Glomerular visceral epithelial cell (primary cell): ENCODE results near the gene FGL2.
"Not testable (repeated sequence)": the region's sequence is repeated elsewhere in the genome, so short reads cannot be mapped to it uniquely, and the experiment has no call there.

ENCODE experiments used
- DNase-seq: peaks from one replicate; pipeline ENCODE4 v3.0.0-alpha.2; 2016; ENCODE audit errors: extremely low spot score

FGL2 gene

GRCh38 chr7:77199013-77199966, at the start of gene FGL2:
Gene FGL2, minus strand, starts transcription at chr7:77199819. Its CDS starts 26 bp downstream, at chr7:77199793.
- no peak for DNase-seq

GRCh38 chr7:77248154-77248553, 48.5 kb upstream of the FGL2 start:
- DNase-seq = no peak

- DNase-seq = peak; percentile 66
Observed at GRCh38 chr7:77247206-77247850, 47.7 kb upstream of the FGL2 start.

- DNase-seq = no peak
Observed at GRCh38 chr7:77246026-77246640, 46.5 kb upstream of the FGL2 start.

- no peak for DNase-seq
Observed at GRCh38 chr7:77245015-77245755, 45.6 kb upstream of the FGL2 start.

GRCh38 chr7:77244222-77244934, 44.8 kb upstream of the FGL2 start:
- DNase-seq = no peak

GRCh38 chr7:77242554-77242953, 42.9 kb upstream of the FGL2 start:
- no peak for DNase-seq

- no peak for DNase-seq
Observed at GRCh38 chr7:77242068-77242467, 42.4 kb upstream of the FGL2 start.

GRCh38 chr7:77239471-77239870, 39.9 kb upstream of the FGL2 start:
- DNase-seq = no peak

GRCh38 chr7:77238703-77239136, 39.1 kb upstream of the FGL2 start:
- DNase-seq = no peak

- no peak for DNase-seq
Observed at GRCh38 chr7:77235276-77235675, 35.7 kb upstream of the FGL2 start.

GRCh38 chr7:77232467-77232866, 32.8 kb upstream of the FGL2 start:
- no peak for DNase-seq

- not testable (repeated sequence) for DNase-seq
Observed at GRCh38 chr7:77228795-77229194, 29.2 kb upstream of the FGL2 start.

GRCh38 chr7:77226357-77226839, 26.8 kb upstream of the FGL2 start:
- DNase-seq = no peak

- no peak for DNase-seq
Observed at GRCh38 chr7:77223261-77223660, 23.6 kb upstream of the FGL2 start.

GRCh38 chr7:77222819-77223218, 23.2 kb upstream of the FGL2 start:
- DNase-seq = no peak

GRCh38 chr7:77222065-77222464, 22.4 kb upstream of the FGL2 start:
- DNase-seq = no peak

GRCh38 chr7:77219701-77220331, 20.2 kb upstream of the FGL2 start:
- DNase-seq = not testable (repeated sequence)

GRCh38 chr7:77217474-77218185, 18.0 kb upstream of the FGL2 start:
- DNase-seq = no peak
